Stimulated activated CD4-positive, alpha-beta T cell treated with anti-CD3 and anti-CD28 coated beads, TNF-alpha, amount 100 ng/mL, for 4 hours (primary cell): ENCODE data around the gene LRIF1.
"Not testable (repeated sequence)": the region's sequence is repeated elsewhere in the genome, so short reads cannot be mapped to it uniquely, and the experiment has no call there.

Experiments used
- DNase-seq, 3 experiments: peaks; one replicate each; pipeline ENCODE4 v3.0.0-alpha.2; 2020; ENCODE audit warnings: low read depth in 3 of 3

The LRIF1 gene

GRCh38 chr1:110948038-110948810, 15.5 kb downstream of the LRIF1 start:
- DNase-seq: no peak

- DNase-seq: no peak
These were observed 18.1 kb downstream of the LRIF1 start for GRCh38 chr1:110945626-110946025.

- DNase-seq: no peak
These were observed 18.9 kb downstream of the LRIF1 start for GRCh38 chr1:110944806-110945205.

- DNase-seq: no peak
These were observed 27.2 kb downstream of the LRIF1 start for GRCh38 chr1:110936567-110936966.

- not testable (repeated sequence) for DNase-seq
These were observed 32.6 kb downstream of the LRIF1 start for GRCh38 chr1:110931097-110931496.

- DNase-seq: no peak
These were observed 34.8 kb downstream of the LRIF1 start for GRCh38 chr1:110928904-110929303.

- DNase-seq: no peak
These were observed 35.5 kb downstream of the LRIF1 start for GRCh38 chr1:110928191-110928590.

- DNase-seq: no peak
These were observed 36.1 kb downstream of the LRIF1 start for GRCh38 chr1:110927484-110928075.

- no peak for DNase-seq
These were observed 41.8 kb downstream of the LRIF1 start for GRCh38 chr1:110921953-110922352.

GRCh38 chr1:110918016-110918415, 45.7 kb downstream of the LRIF1 start:
- DNase-seq: no peak

GRCh38 chr1:110916669-110917306, 46.9 kb downstream of the LRIF1 start:
- DNase-seq: no peak

GRCh38 chr1:110916274-110916668, 47.5 kb downstream of the LRIF1 start:
- no peak for DNase-seq

- DNase-seq: no peak
These were observed 47.9 kb downstream of the LRIF1 start for GRCh38 chr1:110915804-110916203.

- no peak for DNase-seq
These were observed 49.0 kb downstream of the LRIF1 start for GRCh38 chr1:110914676-110915075.

GRCh38 chr1:110912784-110913183, 50.9 kb downstream of the LRIF1 start:
- DNase-seq: no peak

- DNase-seq: no peak
These were observed 59.7 kb downstream of the LRIF1 start for GRCh38 chr1:110903853-110904500.

GRCh38 chr1:110902820-110903463, 60.8 kb downstream of the LRIF1 start:
- no peak for DNase-seq

GRCh38 chr1:110899458-110899843, 64.3 kb downstream of the LRIF1 start:
- DNase-seq: no peak

- DNase-seq: no peak
These were observed 64.8 kb downstream of the LRIF1 start for GRCh38 chr1:110898734-110899457.

GRCh38 chr1:110897681-110898080, 66.0 kb downstream of the LRIF1 start:
- DNase-seq: no peak
